HG03432 (cell line): ENCODE results near the gene ZC3H7A.

Experiments
- ATAC-seq: cut with Tn5 transposase; IDR thresholded peaks from one replicate; pipeline ENCODE4 v1.9.1; 2021; ENCODE audit warnings: mild to moderate bottlenecking, moderate library complexity; ENCODE audit not compliant: unreplicated experiment

ZC3H7A gene

GRCh38 chr16:11708421-11708820 lies 88.6 kb downstream of the ZC3H7A start:
- ATAC-seq = no peak

- ATAC-seq = no peak
Observed at GRCh38 chr16:11707679-11708197, 89.3 kb downstream of the ZC3H7A start.

GRCh38 chr16:11706180-11706742 lies 90.8 kb downstream of the ZC3H7A start:
- no peak for ATAC-seq

GRCh38 chr16:11705311-11706025 lies 91.6 kb downstream of the ZC3H7A start:
- ATAC-seq = no peak
